Sciatic nerve (tissue), 2 donors: ENCODE measurements around the gene UVRAG. TPM values are rescaled to one million over a fixed set of nuclear protein-coding genes. Genes with fewer than 3 reads are reported as not detected.
A peak's percentile ranks its signal among the peaks of the same experiment; 100 is the strongest.
"Not testable (repeated sequence)": the region's sequence is repeated elsewhere in the genome, so short reads cannot be mapped to it uniquely, and the experiment has no call there.

ENCODE experiments used
- ATAC-seq: fragments of 200-7000 bp; cut with Tn5 transposase; one replicate; pipeline ENCODE4 v1.9.1; 2020; ENCODE audit warnings: mild to moderate bottlenecking, moderate library complexity
- DNase-seq: peaks from one replicate; pipeline ENCODE4 v3.0.0-alpha.2; 2020; ENCODE audit warnings: low spot score
- intact Hi-C: fragments of 100-400 bp; cut with DNase I; formaldehyde crosslinking; loops from one replicate; pipeline ENCODE4 v1.14.2; 2022
- total RNA-seq: library from RNA; stranded (reverse); fragmentation: NEBNext Ultra II Directional; extraction: Animal tissue kit (Norgen Biotek cat#: 25700); gene quantifications from one replicate; pipeline ENCODE4 v1.2.1, GENCODE V29; 2021
- donor health status: DM: no; HTN: no; CAD: no.
- donor health status: DM: no; HTN: no; CAD: no.

UVRAG gene
- total RNA-seq, 1 donor from 2014 or later, result 39.2 TPM

GRCh38 chr11:76067099-76067498 is 252.1 kb downstream of the UVRAG start:
- no peak for ATAC-seq
- intact Hi-C loops, result no loop called here

GRCh38 chr11:76069001-76069400 is 254.0 kb downstream of the UVRAG start:
- no peak for ATAC-seq
- intact Hi-C loops, result no loop called here

More at GRCh38 chr11:76067099-76067498, 252.1 kb downstream of the UVRAG start:
- DNase-seq, result no peak

GRCh38 chr11:76071090-76071489 is 256.1 kb downstream of the UVRAG start:
- DNase-seq (no peak), ATAC-seq (no peak)
- intact Hi-C loops, result no loop called here

More at GRCh38 chr11:76069001-76069400, 254.0 kb downstream of the UVRAG start:
- no peak for DNase-seq

GRCh38 chr11:76073724-76074123 is 258.7 kb downstream of the UVRAG start:
- intact Hi-C loops, result no loop called here
- no peak for DNase-seq
- peak; percentile 85 for ATAC-seq

- ATAC-seq (no peak), DNase-seq (no peak)
- intact Hi-C loops, result no loop called here
Measured at GRCh38 chr11:76074148-76075095, 259.4 kb downstream of the UVRAG start.

- DNase-seq (no peak), ATAC-seq (no peak)
- intact Hi-C loops, result no loop called here
Measured at GRCh38 chr11:76075716-76076115, 260.7 kb downstream of the UVRAG start.

GRCh38 chr11:76076253-76076652 is 261.2 kb downstream of the UVRAG start:
- ATAC-seq, DNase-seq, intact Hi-C loops: not testable (repeated sequence)

- ATAC-seq (no peak), DNase-seq (no peak)
- intact Hi-C loops, result no loop called here
Measured at GRCh38 chr11:76076749-76077148, 261.7 kb downstream of the UVRAG start.

- DNase-seq (no peak), ATAC-seq (no peak)
- intact Hi-C loops, result no loop called here
Measured at GRCh38 chr11:76077575-76078150, 262.7 kb downstream of the UVRAG start.

- intact Hi-C loops, ATAC-seq, DNase-seq: not testable (repeated sequence)
Measured at GRCh38 chr11:76081084-76081483, 266.1 kb downstream of the UVRAG start.

- ATAC-seq, result peak; percentile 75
- intact Hi-C loops, result no loop called here
- no peak for DNase-seq
Measured at GRCh38 chr11:76083563-76084451, 268.8 kb downstream of the UVRAG start.

- ATAC-seq (no peak), DNase-seq (no peak)
- intact Hi-C loops, result no loop called here
Measured at GRCh38 chr11:76085270-76085669, 270.3 kb downstream of the UVRAG start.

- ATAC-seq, result no peak
- no peak for DNase-seq
- intact Hi-C loops, result no loop called here
Measured at GRCh38 chr11:76086743-76087635, 272.0 kb downstream of the UVRAG start.

GRCh38 chr11:76087749-76088148 is 272.7 kb downstream of the UVRAG start:
- DNase-seq (no peak), ATAC-seq (no peak)
- intact Hi-C loops, result no loop called here

GRCh38 chr11:76088511-76088910 is 273.5 kb downstream of the UVRAG start:
- ATAC-seq (no peak), DNase-seq (no peak)
- intact Hi-C loops, result no loop called here

- no peak for ATAC-seq
- intact Hi-C loops, result no loop called here
- DNase-seq, result no peak
Measured at GRCh38 chr11:76090174-76090573, 275.2 kb downstream of the UVRAG start.

- DNase-seq (no peak), ATAC-seq (no peak)
- intact Hi-C loops, result no loop called here
Measured at GRCh38 chr11:76090821-76091220, 275.8 kb downstream of the UVRAG start.

- ATAC-seq (no peak), DNase-seq (no peak)
- intact Hi-C loops, result no loop called here
Measured at GRCh38 chr11:76094740-76095139, 279.7 kb downstream of the UVRAG start.
